HPDE6-E6E7 (cell line): ENCODE measurements around the gene NNMT.

Source experiments
- DNase-seq: peaks from one replicate; pipeline ENCODE4 v3.0.0; 2011; ENCODE audit warnings: missing footprints; ENCODE audit errors: extremely low spot score

The NNMT gene

DNA sequence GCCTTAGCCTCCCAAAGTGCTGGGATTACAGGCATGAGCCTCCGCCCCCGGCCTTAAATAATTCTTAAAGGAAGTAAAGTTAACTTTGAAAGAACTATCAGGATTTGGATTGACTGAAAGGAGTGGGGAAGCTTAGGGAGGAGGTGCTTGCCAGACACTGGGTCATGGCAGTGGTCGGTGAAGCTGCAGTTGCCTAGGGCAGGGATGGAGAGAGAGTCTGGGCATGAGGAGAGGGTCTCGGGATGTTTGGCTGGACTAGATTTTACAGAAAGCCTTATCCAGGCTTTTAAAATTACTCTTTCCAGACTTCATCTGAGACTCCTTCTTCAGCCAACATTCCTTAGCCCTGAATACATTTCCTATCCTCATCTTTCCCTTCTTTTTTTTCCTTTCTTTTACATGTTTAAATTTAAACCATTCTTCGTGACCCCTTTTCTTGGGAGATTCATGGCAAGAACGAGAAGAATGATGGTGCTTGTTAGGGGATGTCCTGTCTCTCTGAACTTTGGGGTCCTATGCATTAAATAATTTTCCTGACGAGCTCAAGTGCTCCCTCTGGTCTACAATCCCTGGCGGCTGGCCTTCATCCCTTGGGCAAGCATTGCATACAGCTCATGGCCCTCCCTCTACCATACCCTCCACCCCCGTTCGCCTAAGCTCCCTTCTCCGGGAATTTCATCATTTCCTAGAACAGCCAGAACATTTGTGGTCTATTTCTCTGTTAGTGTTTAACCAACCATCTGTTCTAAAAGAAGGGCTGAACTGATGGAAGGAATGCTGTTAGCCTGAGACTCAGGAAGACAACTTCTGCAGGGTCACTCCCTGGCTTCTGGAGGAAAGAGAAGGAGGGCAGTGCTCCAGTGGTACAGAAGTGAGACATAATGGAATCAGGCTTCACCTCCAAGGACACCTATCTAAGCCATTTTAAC is at the start of gene NNMT:
TSS of gene NNMT (plus strand) at position 724 of the 929 bp plus-strand sequence. CDS start at position 882, 158 bp downstream.
- DNase-seq = no peak

DNA sequence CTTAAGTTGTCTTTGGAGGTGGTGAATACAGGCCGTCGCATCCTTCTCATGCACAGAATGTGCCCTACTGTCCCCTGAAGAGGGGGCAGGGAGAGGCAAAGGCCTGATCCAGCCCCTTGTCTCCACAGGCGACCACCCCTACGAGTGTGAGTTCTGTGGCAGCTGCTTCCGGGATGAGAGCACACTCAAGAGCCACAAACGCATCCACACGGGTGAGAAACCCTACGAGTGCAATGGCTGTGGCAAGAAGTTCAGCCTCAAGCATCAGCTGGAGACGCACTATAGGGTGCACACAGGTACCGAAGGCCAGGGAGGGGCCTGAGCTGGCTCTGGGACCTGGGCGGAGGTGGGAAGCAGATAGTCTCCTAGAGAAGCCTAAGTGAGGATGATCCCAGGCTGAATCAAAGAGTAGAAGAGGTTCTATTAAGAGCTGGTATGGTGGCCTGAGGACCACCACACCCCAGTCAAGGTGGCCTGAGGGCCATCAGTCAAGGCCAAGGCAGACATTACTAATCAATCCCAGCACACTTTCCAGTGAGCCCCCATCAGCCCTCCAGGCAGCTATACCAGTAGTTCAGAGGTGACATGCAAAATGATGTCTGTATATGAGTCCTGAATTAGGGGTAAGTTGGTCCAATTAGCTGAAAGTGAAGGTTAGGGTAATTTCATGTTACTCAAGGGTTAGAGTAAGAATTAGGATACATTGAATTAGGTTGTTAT is 49.0 kb upstream of the NNMT start:
- no peak for DNase-seq

DNA sequence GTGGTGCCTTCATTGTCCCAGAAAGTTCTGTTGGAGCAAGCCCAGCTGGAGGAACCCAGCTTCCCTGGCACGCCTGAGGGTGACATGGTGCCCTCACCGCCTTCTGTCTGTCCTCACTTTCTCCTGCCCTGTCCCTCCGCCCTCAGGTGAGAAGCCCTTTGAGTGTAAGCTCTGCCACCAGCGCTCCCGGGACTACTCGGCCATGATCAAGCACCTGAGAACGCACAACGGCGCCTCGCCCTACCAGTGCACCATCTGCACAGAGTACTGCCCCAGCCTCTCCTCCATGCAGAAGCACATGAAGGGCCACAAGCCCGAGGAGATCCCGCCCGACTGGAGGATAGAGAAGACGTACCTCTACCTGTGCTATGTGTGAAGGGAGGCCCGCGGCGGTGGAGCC is 46.0 kb upstream of the NNMT start:
- DNase-seq = no peak

DNA sequence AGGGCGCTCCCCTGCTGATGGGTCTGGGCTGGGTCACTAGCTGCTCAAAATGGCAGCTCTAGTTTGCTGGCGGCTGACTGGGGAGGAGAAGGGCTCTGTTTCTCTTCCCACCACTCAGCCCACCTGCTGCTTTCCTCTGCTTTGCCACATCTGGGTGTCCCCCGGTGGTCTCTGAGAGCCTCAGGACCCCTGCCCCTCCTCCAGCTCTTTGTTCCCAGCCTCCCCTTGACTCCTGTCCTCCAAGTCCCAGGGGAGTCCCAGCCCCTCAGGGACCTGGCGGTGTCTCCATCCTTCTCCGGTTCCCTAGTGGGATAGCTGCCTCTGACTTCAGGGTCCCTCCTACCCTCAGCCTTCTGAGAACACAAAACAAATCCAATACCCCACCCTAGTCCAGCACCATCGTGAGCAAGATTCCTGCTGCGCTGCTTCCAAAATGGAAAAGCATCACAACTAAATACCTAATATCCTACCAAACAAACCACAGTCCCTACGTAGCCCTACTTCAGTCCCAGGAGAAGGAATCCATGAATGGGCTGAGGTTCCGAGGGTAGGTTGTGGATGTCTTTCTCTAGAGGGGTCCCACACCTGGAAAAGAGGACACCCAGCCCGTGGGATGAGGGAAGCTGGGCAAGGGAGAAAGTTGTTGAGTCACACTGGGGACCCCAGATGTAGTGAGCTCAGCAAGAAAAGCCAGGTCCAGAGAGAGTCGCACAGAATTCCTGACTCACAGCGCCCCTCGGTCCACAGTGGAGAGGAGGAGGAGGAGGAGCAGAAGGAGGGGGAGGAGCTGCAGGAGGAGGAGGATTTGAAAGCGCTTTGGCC is 45.0 kb upstream of the NNMT start:
- DNase-seq = no peak

DNA sequence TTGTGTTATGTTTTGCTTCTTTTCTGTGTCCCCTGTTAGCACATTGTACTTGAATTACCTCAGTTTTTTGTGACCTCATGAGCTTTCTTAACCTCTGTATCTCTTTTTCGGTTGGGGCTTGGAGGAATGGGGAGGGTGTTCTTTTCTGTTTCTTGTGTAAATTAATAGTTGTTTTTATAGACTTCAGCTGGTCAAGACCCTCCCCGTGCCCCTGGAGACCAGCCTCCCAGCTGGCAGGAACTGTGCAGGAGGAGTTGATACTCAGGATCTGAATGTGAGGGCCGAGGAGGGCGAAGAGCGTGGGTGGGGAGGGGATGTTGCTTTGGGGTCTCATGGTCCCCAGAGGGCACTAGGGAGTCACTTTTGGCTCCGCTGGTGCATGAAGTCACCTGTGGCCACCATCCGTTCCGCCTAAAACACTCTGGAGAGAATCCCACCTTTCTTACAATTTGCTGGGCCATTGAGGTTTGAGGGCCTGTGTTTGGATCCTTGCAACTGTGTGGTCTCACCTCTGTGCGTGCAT is 44.3 kb upstream of the NNMT start:
- no peak for DNase-seq

DNA sequence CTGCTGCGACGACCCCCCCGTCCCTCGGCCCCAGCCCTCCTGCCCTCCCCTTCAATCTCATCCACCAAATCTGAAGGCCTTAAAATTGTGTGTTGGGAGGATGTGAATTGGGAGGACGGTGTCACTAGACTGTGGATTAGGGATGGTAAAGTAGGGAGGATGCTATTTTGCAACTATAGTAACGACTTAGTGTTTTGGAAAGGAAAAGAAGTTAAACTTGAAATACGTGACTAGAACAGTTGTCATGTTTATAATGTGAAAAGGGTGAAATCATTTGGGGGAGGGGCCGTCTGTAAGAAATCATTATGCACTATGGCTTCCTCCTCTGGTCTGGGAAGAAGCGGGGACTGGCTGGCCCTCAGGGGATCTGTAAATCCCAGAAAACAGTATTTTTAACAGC is 43.4 kb upstream of the NNMT start:
- DNase-seq = no peak

DNA sequence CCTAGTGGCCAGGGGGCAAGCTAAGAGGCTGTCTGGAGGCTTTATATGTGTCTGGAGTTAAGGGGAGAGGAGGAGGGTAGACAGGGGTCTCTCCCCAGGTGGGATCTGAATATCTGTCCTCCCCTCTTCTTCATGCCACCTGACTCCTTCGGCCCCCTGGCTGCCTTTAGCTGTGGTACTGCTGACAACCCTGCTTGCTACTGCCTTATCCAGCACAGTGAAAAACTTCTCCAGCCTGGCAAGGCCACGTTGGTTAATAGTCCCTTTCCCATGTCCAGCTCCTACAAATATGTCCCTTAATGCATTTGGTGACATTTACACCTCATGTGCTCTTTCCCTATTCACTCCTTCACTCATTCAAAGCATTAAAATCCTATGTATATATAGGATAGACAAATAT is 42.4 kb upstream of the NNMT start:
- no peak for DNase-seq

DNA sequence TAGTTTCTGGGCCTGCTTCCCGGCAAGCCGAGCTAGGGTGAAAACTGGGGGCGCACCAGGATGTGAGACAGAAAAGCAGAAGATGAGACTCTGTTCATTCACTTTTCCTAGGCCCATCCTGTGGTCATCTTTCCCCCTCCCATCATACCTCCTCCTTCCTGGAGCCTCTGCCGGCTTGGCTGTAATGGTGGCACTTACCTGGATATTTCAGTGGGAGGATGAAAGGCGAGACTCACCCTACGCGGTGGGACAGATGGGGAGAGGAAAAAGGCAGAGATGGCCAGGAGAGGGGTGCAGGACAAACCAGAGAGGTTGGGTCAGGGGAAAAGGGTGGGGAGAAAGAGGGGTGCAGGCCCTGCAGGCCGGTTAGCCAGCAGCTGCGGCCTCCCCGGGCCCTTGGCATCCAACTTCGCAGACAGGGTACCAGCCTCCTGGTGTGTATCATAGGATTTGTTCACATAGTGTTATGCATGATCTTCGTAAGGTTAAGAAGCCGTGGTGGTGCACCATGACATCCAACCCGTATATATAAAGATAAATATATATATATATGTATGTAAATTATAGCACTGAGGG is 41.5 kb upstream of the NNMT start:
- DNase-seq = no peak

DNA sequence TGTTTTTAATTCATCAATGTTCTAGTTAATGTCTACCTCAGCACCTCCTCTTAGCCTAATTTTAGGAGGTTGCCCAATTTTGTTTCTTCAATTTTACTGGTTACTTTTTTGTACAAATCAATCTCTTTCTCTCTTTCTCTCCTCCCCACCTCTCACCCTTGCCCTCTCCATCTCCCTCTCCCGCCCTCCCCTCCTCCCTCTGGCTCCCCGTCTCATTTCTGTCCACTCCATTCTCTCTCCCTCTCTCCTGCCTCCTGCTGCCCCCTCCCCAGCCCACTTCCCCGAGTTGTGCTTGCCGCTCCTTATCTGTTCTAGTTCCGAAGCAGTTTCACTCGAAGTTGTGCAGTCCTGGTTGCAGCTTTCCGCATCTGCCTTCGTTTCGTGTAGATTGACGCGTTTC is 40.9 kb upstream of the NNMT start:
- no peak for DNase-seq

DNA sequence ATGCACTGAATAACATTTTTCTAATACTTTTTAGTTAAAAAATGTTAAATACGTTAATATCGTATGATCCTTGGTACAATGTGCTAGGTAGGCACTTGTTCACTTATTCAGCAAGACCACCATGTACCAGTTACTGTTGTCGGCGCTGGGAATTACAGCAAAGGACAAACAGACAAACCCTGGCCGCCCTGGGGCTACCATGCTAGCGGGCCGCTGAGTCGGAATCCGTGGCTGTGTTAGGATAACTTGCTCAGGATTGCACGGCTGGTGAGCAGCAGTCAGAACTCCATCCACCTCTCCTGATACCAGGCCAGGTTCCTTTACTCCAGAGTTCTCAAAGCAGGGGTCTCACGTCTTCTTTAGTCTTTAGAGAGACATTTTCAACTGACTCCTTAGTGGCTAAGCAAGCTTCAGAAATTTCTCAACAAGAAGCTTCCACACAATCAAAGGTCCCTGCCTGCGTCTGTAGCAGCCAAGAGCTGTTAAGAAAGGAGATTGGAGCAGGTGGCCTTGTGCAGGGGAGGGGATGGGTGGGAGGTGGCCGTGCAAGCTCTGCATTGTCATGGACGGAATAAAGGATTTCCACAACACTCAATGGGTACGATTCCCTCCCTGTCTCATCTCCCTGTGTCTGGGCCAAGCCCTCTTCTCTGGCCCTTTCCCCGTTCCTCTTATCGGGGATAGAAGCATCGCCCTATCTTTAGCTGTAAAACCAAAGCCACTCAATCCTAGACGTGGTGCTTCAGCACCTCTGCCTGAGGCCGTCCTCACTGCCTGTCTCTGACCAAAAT is 39.8 kb upstream of the NNMT start:
- no peak for DNase-seq

DNA sequence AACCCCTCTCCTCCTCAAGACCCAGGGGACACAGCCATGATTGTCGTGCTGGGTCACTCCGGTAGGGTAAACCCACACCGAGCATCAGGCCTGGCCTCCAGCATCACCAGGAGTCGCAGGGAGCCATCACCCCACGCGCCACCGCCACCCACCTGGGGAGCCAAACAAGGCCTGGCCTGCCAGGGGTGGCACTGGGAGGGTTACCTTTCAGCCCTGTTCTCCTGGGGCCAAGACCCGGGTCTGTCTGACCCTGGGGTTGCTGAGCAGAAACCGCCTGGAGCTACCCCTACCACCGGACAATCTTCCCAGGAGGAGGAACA is 39.3 kb upstream of the NNMT start:
- no peak for DNase-seq

DNA sequence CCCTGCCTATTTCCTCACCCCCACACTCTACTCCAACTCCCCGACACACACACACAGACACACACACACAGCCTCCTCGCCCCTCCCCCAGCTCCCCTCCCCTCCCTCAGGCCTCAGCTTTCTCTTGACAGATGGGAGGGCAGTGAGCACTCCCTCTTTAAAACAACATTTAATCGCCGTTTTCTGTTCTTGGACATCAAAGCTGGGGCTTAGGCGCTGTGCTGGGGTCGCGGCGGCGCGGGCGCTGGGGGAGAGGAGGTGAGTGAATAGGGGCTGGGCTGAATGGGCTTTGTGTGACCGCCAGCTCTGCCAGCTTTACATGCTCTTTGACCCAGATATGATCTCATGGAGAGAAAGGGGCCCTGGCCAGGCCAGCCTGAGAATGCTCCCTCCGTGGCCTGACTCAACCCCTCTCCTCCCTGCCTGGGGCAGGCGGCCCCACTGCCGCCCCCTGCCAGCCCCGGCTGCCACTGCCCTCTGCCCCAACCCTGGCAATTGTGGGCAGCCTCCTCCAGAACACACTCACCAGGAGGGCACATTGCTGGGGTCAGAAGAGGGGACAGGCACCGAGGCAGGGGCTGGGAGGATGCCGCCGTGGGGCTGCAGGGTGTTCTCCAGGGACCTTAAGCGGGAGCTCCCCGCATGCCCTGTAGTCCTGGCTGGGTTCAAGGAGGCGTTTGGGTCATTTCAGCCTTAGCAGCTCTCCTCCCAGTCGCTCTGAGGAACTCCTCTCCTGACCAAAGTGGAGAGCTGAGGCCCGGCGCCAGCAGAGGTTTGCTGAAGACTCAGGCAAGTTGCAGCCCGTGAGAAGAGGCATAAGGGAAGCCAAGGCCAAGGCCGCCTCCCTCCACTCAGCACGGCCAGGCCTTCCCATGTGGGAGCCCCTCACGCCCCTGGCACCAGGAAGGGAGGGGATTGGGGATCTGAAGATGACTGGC is 38.3 kb upstream of the NNMT start:
- DNase-seq = no peak

DNA sequence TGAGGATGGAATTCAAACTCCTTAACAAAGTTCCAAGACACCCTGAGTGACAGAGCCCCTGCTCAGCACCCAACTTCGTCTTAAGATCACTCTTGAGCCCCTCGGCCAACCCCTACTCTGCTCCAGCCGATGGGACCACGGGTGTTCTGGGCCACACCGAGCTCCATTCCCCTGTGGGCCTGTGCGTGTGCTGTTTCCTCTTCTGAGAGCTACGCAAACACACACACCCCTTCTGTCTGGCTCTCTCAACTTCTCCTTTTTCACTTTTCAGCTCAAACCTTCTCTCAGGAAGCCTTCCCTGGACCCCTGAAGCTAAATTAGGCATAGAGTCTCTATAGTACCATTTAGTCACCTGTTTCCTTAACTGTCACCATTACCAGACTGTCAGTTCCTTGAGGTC is 37.5 kb upstream of the NNMT start:
- DNase-seq = no peak

DNA sequence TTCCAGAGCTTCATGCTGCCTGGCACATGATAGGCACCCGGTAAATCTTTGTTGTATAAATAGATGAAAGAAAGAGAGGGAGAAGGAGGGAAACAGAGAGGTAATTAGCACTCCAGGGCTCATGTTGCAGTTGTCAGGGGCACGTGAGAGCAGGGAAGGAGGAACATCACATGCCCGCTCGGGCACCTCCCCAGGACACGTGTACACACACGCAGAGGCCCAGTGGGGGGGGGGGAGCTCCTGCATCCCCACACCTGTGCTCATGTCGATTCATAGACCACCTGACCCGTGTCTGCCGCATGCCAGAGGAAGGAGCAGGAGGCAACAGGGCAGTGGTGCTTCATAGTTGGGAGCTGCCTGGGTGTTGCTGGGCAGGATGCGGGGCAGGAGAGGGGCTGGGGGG is 37.1 kb upstream of the NNMT start:
- DNase-seq = no peak

DNA sequence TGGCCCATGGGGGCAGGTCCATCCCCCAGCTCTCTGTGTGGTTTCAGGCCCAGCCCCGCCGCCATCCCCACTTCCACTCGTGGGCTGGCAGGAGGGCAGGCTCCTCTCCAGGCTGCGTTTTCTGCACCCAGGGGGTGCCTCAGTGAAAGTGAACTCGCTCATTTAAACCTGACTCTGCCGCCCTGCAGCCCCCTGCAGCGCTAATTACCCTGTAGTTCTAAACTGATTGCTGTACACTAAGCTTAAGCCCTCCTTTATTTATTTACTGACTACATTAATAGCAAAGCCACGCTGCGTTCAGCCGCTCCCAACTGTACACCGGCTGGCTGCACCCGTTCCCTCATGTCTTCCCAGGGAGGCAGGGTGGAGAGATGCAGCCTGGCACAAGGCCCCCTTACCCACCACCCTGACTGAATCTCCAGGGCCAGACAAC is 36.6 kb upstream of the NNMT start:
- no peak for DNase-seq

DNA sequence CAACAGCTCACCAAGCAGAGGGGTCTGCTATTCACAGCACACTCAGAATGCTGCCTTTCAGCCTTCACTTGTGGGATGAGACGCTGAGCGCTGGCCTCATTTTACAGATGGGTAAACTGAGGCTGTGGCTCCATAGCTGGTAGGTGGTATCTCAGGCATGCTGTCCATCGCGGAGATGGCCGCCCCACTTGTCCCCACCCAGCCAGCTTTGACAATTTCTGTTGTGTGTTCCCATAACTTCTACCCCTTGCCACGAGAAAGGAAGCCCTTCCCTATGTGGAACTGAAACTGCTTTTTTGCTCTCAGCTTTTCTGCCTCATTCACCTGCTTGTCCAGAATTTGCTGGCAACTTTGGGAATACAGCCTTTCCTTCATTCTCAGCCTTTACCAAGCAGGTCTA is 36.1 kb upstream of the NNMT start:
- no peak for DNase-seq

DNA sequence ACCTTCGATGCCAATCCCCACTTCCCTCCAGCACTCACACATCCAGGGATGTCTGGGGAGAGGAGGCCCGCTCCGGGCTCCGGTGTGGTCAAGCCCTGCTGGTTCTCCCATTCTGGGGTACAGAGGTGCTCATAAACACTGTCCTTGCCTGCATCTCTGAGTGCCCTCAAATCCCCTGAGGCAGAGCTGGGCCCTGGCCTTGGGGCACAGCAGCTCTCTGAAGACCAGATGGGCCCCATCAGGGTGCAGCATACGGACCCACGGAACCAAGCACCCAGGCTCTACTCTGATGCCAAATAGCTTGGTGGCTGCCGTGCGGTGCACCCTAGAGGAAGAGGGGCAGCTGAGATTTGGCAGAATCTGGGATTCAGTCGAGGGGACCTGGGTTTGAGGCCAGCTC is 35.7 kb upstream of the NNMT start:
- DNase-seq = no peak

DNA sequence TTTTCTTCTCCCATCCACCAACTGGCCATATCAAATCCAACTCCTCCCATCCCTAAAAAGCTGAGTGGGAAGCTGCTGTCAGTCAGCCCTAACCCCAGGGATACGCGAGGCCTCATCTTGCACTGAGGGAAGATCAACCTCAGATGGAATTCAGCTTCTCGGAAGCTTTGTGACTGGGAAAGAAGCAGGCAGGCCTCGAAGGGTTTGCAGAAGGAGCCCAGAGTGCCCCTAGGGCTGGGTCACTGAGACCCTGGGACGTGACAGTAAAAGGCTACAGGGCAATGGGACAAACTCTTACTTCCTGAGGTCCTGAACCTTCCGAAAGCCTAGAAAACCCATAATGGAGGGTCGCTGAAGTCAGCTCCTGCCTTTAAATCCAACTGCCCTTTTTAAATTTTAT is 34.4 kb upstream of the NNMT start:
- DNase-seq = no peak

DNA sequence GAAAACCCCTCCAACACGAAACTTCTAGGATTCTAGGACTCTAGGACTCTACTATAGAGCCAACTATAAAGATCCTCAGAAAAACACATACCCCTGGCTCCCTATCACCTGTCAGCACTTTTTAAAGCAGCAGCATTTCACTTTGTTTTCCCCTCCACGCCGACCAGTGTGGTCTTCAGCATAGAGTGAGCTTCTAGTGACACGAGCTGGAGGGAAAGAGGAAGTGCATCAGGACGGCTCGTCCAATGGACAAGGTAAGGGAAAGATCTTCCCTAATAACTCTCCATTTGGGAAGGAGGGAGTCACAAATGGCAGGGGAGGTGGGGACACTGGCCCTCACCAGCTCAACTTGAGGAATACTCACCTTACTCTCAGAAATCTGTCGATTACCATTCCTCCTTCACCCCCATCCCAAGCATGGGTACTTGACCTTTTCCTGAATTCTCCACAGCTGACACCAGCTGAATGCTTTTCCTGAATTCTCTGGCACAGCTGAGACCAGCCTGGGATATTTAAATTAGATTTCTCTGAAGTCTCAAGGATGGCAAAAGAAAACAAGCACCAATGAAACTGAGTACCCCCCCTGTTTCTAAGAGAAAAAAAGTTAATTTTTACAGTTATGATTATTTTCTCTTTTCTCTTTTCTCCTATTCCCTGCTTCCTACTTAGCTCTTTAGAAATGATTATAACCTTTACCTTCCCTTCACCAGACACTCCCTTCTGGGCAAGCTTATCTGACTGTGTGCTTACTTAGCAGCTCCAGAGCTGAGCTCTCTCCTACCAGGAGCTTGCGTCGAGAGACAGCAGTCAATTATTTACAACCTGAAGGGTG is 33.3 kb upstream of the NNMT start:
- no peak for DNase-seq
